H1 (cell line): ENCODE results near the gene ZFYVE27. TPM values are rescaled to one million over a fixed set of nuclear protein-coding genes. Genes with fewer than 3 reads are reported as not detected.

Source experiments
- CTCF ChIA-PET: fragments of 300-600 bp; sonication (Branson Sonifier 250); formaldehyde crosslinking; loops from one replicate; lab custom pipeline; 2021; ENCODE audit not compliant: partially characterized antibody; lab: Charles Lee
- POLR2A ChIA-PET: fragments of 300-600 bp; sonication (Branson Sonifier 250); formaldehyde crosslinking; loops from one replicate; lab custom pipeline; 2021; ENCODE audit warnings: inconsistent platforms; ENCODE audit not compliant: partially characterized antibody; lab: Charles Lee
- DNase-seq, 2 experiments: peaks; one replicate each; pipeline versions ENCODE4 v3.0.0 to v3.0.0-alpha.2; 2010 to 2022; ENCODE audit warnings: low spot score in 2 of 2, low read depth in 1 of 2, mixed read lengths in 1 of 2
- FAIRE-seq: peaks from 2 replicates; lab custom pipeline; 2011; peaks lifted over from hg19 to GRCh38; lab: Jason Lieb, UNC
- H2AFZ ChIP-seq: 2 replicates; pipeline ENCODE4 v1.8.1; 2012; ENCODE audit warnings: low read length, inconsistent platforms
- H2AK5ac ChIP-seq: 2 replicates; pipeline ENCODE4 v1.6.1; 2013; ENCODE audit warnings: low read depth, low read length
- H2BK120ac ChIP-seq: replicated peaks from 2 replicates; pipeline ENCODE3; 2013; ENCODE audit warnings: low read depth, low read length, inconsistent platforms
- H2BK12ac ChIP-seq: 2 replicates; pipeline ENCODE4 v1.6.1; 2013; ENCODE audit warnings: low read depth, low read length
- H2BK15ac ChIP-seq: 2 replicates; pipeline ENCODE4 v1.6.1; 2013; ENCODE audit warnings: low read length
- H2BK20ac ChIP-seq: 2 replicates; pipeline ENCODE4 v1.6.1; 2013; ENCODE audit warnings: low read length
- H2BK5ac ChIP-seq: 2 replicates; pipeline ENCODE4 v1.6.1; 2013; ENCODE audit warnings: low read depth, low read length
- H3K14ac ChIP-seq: 2 replicates; pipeline ENCODE4 v1.6.1; 2013; ENCODE audit warnings: inconsistent platforms; ENCODE audit not compliant: insufficient read length
- H3K18ac ChIP-seq: 2 replicates; pipeline ENCODE4 v1.6.1; 2013; ENCODE audit warnings: low read length; ENCODE audit errors: extremely low read depth
- H3K23ac ChIP-seq: 2 replicates; pipeline ENCODE4 v1.6.1; 2013; ENCODE audit warnings: inconsistent platforms; ENCODE audit not compliant: insufficient read length
- H3K23me2 ChIP-seq: 2 replicates; pipeline ENCODE4 v1.6.1; 2013; ENCODE audit warnings: low read depth, low read length
- H3K27ac ChIP-seq: 2 replicates; pipeline ENCODE4 v1.6.1; 2011; ENCODE audit warnings: low read depth, low read length, inconsistent platforms
- H3K27me3 ChIP-seq, 4 experiments: replicated peaks in 1 of 4; 1 replicate in 1 of 4; 2 replicates in 3 of 4; pipeline versions ENCODE4 v1.6.1 to v1.8.1; 2011 to 2013; ENCODE audit warnings: low read length in 3 of 4, mild to moderate bottlenecking in 3 of 4, inconsistent platforms in 2 of 4, mixed read lengths in 2 of 4, moderate library complexity in 1 of 4; ENCODE audit not compliant: control insufficient read depth in 3 of 4, insufficient read depth in 3 of 4; ENCODE audit errors: extremely low read depth in 1 of 4
- H3K36me3 ChIP-seq, 4 experiments: 2 replicates each; pipeline versions ENCODE4 v1.6.1 to v1.8.1; 2011 to 2013; ENCODE audit warnings: mild to moderate bottlenecking in 4 of 4, low read length in 3 of 4, moderate library complexity in 2 of 4, control low read depth in 1 of 4, inconsistent platforms in 1 of 4; ENCODE audit not compliant: insufficient read depth in 4 of 4, control insufficient read depth in 2 of 4
- H3K4ac ChIP-seq: replicated peaks from 2 replicates; pipeline ENCODE3; 2013; ENCODE audit warnings: low read length, low read depth, mixed read lengths, inconsistent platforms; ENCODE audit not compliant: insufficient read length
- H3K4me1 ChIP-seq, 4 experiments: replicated peaks in 1 of 4; 1 replicate in 1 of 4; 2 replicates in 3 of 4; pipeline versions ENCODE4 v1.6.1 to v1.8.1; 2011 to 2013; ENCODE audit warnings: low read length in 3 of 4, inconsistent platforms in 2 of 4, mixed read lengths in 1 of 4; ENCODE audit not compliant: insufficient read depth in 4 of 4, control insufficient read depth in 3 of 4
- H3K4me2 ChIP-seq, 2 experiments: 2 replicates each; pipeline versions ENCODE4 v1.6.1 to v1.8.1; 2011 to 2013; ENCODE audit warnings: low read depth in 2 of 2, low read length in 2 of 2, control low read depth in 1 of 2, inconsistent platforms in 1 of 2, mild to moderate bottlenecking in 1 of 2; ENCODE audit not compliant: insufficient read depth in 1 of 2
- H3K4me3 ChIP-seq, 4 experiments: fragments of 200-600, 300-600 bp in 1 of 4; sonication (generic), shearing (Covaris generic), sonication (Bioruptor Twin) in 1 of 4; 2 replicates each; pipeline versions ENCODE4 v1.5.1 to v1.8.1; 2011 to 2016; ENCODE audit warnings: low read length in 4 of 4, low read depth in 3 of 4, control low read depth in 2 of 4, inconsistent platforms in 2 of 4, mild to moderate bottlenecking in 2 of 4, mixed read lengths in 1 of 4, moderate library complexity in 1 of 4; ENCODE audit not compliant: insufficient read depth in 2 of 4; ENCODE audit errors: extremely low read depth in 1 of 4
- H3K56ac ChIP-seq: replicated peaks from 2 replicates; pipeline ENCODE3; 2013; ENCODE audit warnings: low read depth, mild to moderate bottlenecking, mixed read lengths, low read length, inconsistent platforms; ENCODE audit not compliant: insufficient read length
- H3K79me1 ChIP-seq: 2 replicates; pipeline ENCODE4 v1.6.1; 2013; ENCODE audit warnings: low read depth, low read length, control low read depth
- H3K79me2 ChIP-seq, 2 experiments: 2 replicates each; pipeline versions ENCODE4 v1.6.1 to v1.8.1; 2012 to 2013; ENCODE audit warnings: low read length in 2 of 2, mild to moderate bottlenecking in 2 of 2, inconsistent platforms in 1 of 2; ENCODE audit not compliant: insufficient read depth in 2 of 2, control insufficient read depth in 1 of 2
- H3K9ac ChIP-seq, 4 experiments: replicated peaks in 1 of 4; 1 replicate in 1 of 4; 2 replicates in 3 of 4; pipeline versions ENCODE4 v1.6.1 to v1.8.1; 2011 to 2013; ENCODE audit warnings: low read depth in 3 of 4, low read length in 3 of 4, control low read depth in 2 of 4, mild to moderate bottlenecking in 2 of 4, moderate library complexity in 2 of 4, inconsistent platforms in 1 of 4; ENCODE audit errors: extremely low read depth in 1 of 4
- H3K9me3 ChIP-seq, 2 experiments: 2 replicates each; pipeline versions ENCODE4 v1.6.1 to v1.8.1; 2012 to 2013; ENCODE audit warnings: mild to moderate bottlenecking in 2 of 2, moderate library complexity in 2 of 2, control low read depth in 1 of 2, inconsistent platforms in 1 of 2, low read depth in 1 of 2, low read length in 1 of 2, mixed read lengths in 1 of 2; ENCODE audit not compliant: insufficient read depth in 2 of 2
- H4K20me1 ChIP-seq, 2 experiments: replicated peaks in 1 of 2; 2 replicates each; pipeline versions ENCODE3 to v1.8.1; 2011 to 2013; ENCODE audit warnings: inconsistent platforms in 2 of 2, low read length in 2 of 2, mild to moderate bottlenecking in 1 of 2; ENCODE audit not compliant: insufficient read depth in 2 of 2, control insufficient read depth in 1 of 2
- H4K5ac ChIP-seq: 2 replicates; pipeline ENCODE4 v1.6.1; 2013; ENCODE audit warnings: low read length, low read depth, mixed read lengths, inconsistent platforms; ENCODE audit not compliant: insufficient read length
- H4K8ac ChIP-seq: 2 replicates; pipeline ENCODE4 v1.8.0; 2013; ENCODE audit warnings: mild to moderate bottlenecking, moderate library complexity, low read length, inconsistent platforms; ENCODE audit not compliant: insufficient read depth; ENCODE audit errors: extremely low read depth
- H4K91ac ChIP-seq: replicated peaks from 2 replicates; pipeline ENCODE3; 2013; ENCODE audit warnings: low read length, mixed read lengths, inconsistent platforms; ENCODE audit not compliant: insufficient read length
- CBX5 ChIP-seq: fragments of 300-800, 300-1000 bp; sonication (generic); IDR thresholded peaks from 2 replicates; pipeline ENCODE4 v1.7.1; 2016; ENCODE audit warnings: antibody characterized with exemption, low read length, low read depth
- CEBPB ChIP-seq: IDR thresholded peaks from 2 replicates; pipeline ENCODE4 v1.6.1; 2012; ENCODE audit warnings: low read depth, low read length
- GTF2F1 ChIP-seq: IDR thresholded peaks from 2 replicates; pipeline ENCODE4 v1.6.1; 2012; ENCODE audit warnings: low read depth, low read length, improper control_type of control experiment, borderline replicate concordance
- KDM1A ChIP-seq: fragments of 200-600, 300-600 bp; sonication (generic); IDR thresholded peaks from 2 replicates; pipeline ENCODE4 v1.7.1; 2016; ENCODE audit warnings: mild to moderate bottlenecking, low read length, borderline replicate concordance
- TAF7 ChIP-seq: optimal IDR thresholded peaks from 2 replicates; pipeline ENCODE3; 2011; ENCODE audit warnings: low read depth, mild to moderate bottlenecking, inconsistent platforms, low read length, moderate library complexity, borderline replicate concordance
- WGBS, 2 experiments: shearing (Covaris generic) in 1 of 2; methylation state at CpG; one replicate each; pipeline versions ENCODE4 v1.1.6 to v1.1.7; 2013 to 2015; ENCODE audit warnings: low lambda C conversion rate in 2 of 2, mixed read lengths in 2 of 2, inconsistent platforms in 1 of 2, low coverage in 1 of 2, missing lambda C conversion rate in 1 of 2; ENCODE audit not compliant: insufficient replicate concordance in 2 of 2, insufficient coverage in 1 of 2, insufficient read length in 1 of 2; ENCODE audit errors: extremely low coverage in 1 of 2, missing lambda C conversion rate in 1 of 2; 5-methylcytosine and 5-hydroxymethylcytosine counted together
- polyA plus RNA-seq, 7 experiments: library from polyadenylated mRNA; depleted of rRNA in 3 of 7; stranded (reverse) in 5 of 7; unstranded in 2 of 7; fragments of >200 nt in 5 of 7; fragments of 200-250 nt in 2 of 7; gene quantifications; 1 replicate in 5 of 7; 2 replicates in 1 of 7; 4 replicates in 1 of 7; pipeline versions ENCODE4 v1.2.1 to v1.2.3, GENCODE V29; 2011 to 2013; ENCODE audit warnings: missing spikeins in 2 of 7, mixed read lengths in 2 of 7
- total RNA-seq: library from RNA; stranded (reverse); fragmentation: NEBNext Ultra II Directional; extraction: Animal tissue kit (Norgen Biotek cat#: 25700); gene quantifications from 2 replicates; pipeline ENCODE4 v1.2.1, GENCODE V29; 2021

The ZFYVE27 gene
- total and polyA plus RNA-seq, 2 of the 8 experiments (the other 6 are each of a cell fraction or from before 2014, with no cell fraction given), result 16.6 to 19.8 TPM

GRCh38 chr10:97779492-97779891 lies 42.6 kb downstream of the ZFYVE27 start:
- Histone ChIP-seq H2BK120ac (no peak overlapping the region), H3K4me3 (no peak overlapping the region), H3K4me2 (no peak overlapping the region), H2BK15ac (no peak overlapping the region), H4K91ac (no peak overlapping the region), H3K36me3 (no peaks in the 10 kb centered on the region), H3K4ac (no peak overlapping the region), H2AFZ (no peak overlapping the region), H4K5ac (no peak overlapping the region), H3K9ac (no peak overlapping the region), H3K27ac (no peak overlapping the region), H2AK5ac (no peak overlapping the region), H3K79me2 (no peaks in the 10 kb centered on the region), H3K18ac (no peak overlapping the region), H3K14ac (no peak overlapping the region), H4K20me1 (no peaks in the 10 kb centered on the region), H3K23me2 (no peaks in the 10 kb centered on the region), H2BK5ac (no peak overlapping the region), H3K9me3 (no peaks in the 10 kb centered on the region), H3K23ac (no peak overlapping the region), H2BK20ac (no peak overlapping the region), H4K8ac (no peak overlapping the region), H2BK12ac (no peak overlapping the region), H3K79me1 (no peaks in the 10 kb centered on the region), H3K56ac (no peak overlapping the region), H3K27me3 (no peaks in the 10 kb centered on the region), H3K4me1 (peaks cover 0 to 14% (median 5%) of the 10 kb centered on the region in 4 experiments; a peak in 6 of 7 replicates)
- ChIA-PET POLR2A (interaction anchor here (0.9 to 1.8 kb wide), 3 partner anchors 8 to 43 kb away, joined by 3 to 6 read pairs (median 3); partner anchors contain the start of gene ZFYVE27), CTCF (interaction anchor here (1.0 to 8.8 kb wide), 4 partner anchors 13 to 93 kb away, joined by 3 to 98 read pairs (median 17); no protein-coding TSS in a partner anchor)
- 84% methylated on average over 4 of the region's 4 CpGs; no CpG with 5 or more reads in 1 of the 2 experiments for WGBS, 2 experiments
- DNase-seq (no peak), FAIRE-seq (no peak)
- TF ChIP-seq CBX5 (no peak), KDM1A (no peak), CEBPB (no peak), GTF2F1 (no peak), TAF7 (no peak)
